Pancreas (tissue), 10 donors: Measurements from ENCODE around the gene TRPV4. TPM values are rescaled to one million over a fixed set of nuclear protein-coding genes. Genes with fewer than 3 reads are reported as not detected.

Experiments used
- ATAC-seq, 4 donors: fragments of 200-7000 bp; cut with Tn5 transposase; one replicate each; pipeline versions ENCODE4 v1.8.0 to v1.9.1; 2020; ENCODE audit warnings: mild to moderate bottlenecking in 4 of 4, moderate library complexity in 4 of 4
- DNase-seq, 6 donors: peaks; one replicate each; pipeline ENCODE4 v3.0.0-alpha.2; 2020
- FAIRE-seq: peaks from 2 replicates; lab custom pipeline; 2012; peaks lifted over from hg19 to GRCh38; lab: Jason Lieb, UNC
- H3K27ac ChIP-seq, 4 donors: fragments of 200-600 bp; sonication (generic); 1 replicate in 3 of 4; 2 replicates in 1 of 4; pipeline versions ENCODE4 v1.5.0 to v1.8.0; 2020
- H3K27me3 ChIP-seq, 4 donors: fragments of 200-600 bp; one replicate each; pipeline ENCODE4 v1.8.0; 2021
- H3K36me3 ChIP-seq, 3 donors: fragments of 200-600 bp; sonication (generic) in 1 of 3; one replicate each; pipeline versions ENCODE4 v1.5.0 to v1.8.0; 2020 to 2021
- H3K4me1 ChIP-seq, 3 donors: fragments of 200-600 bp; one replicate each; pipeline ENCODE4 v1.8.0; 2021
- H3K4me3 ChIP-seq, 4 donors: fragments of 200-600 bp; sonication (generic) in 2 of 4; one replicate each; pipeline versions ENCODE4 v1.5.0 to v1.8.0; 2020 to 2021
- H3K9me3 ChIP-seq, 4 donors: fragments of 200-600 bp; one replicate each; pipeline ENCODE4 v1.8.0; 2021
- WGBS, 2 donors: extraction: QIAGEN DNeasy Blood & Tissue Kit; methylation state at CpG; one replicate each; pipeline ENCODE4 v1.1.7; 2013; 5-methylcytosine and 5-hydroxymethylcytosine counted together
- intact Hi-C, 3 donors: fragments of 100-400 bp; cut with DNase I; formaldehyde crosslinking; loops; one replicate each; pipeline versions ENCODE4 v1.11.1 to v1.14.2; 2022
- polyA plus RNA-seq, 2 donors: library from polyadenylated mRNA; stranded (reverse); fragments of 200-250 nt; gene quantifications; one replicate each; pipeline ENCODE4 v1.2.3, GENCODE V29; 2013
- total RNA-seq, 6 donors: library from RNA; stranded (reverse); fragmentation: NEBNext Ultra II Directional in 4 of 6; extraction: Animal tissue kit (Norgen Biotek cat#: 25700) in 4 of 6; gene quantifications; one replicate each; pipeline versions ENCODE4 v1.2.1 to v1.2.4, GENCODE V29; 2021 to 2023
- TF ChIP-seq, protein P1 (sequence below), 4 donors: fragments of 200-600 bp; sonication (generic) in 3 of 4; IDR thresholded peaks; one replicate each; pipeline versions ENCODE4 v1.5.0 to v1.8.0; 2021; ENCODE audit warnings: antibody characterized with exemption in 4 of 4
- donor health status: healthy with polysubstance abuse.
- donor health status: DM: no; HTN: no; CAD: no; lungs with moderate emphysema.
- donor health status: DM: no; HTN: no; CAD: no.
- donor health status: control.
- donor health status: control.
- donor health status: Bipolar disorder and iron deficiency.
- donor health status: DM: yes; HTN: yes; CAD: no.
- donor health status: DM: no; HTN: no; CAD: no.
- donor health status: DM: no; HTN: no; CAD: no.
- donor health status: DM: yes; HTN: yes; CAD: no.

TRPV4 gene
- total and polyA plus RNA-seq, 8 donors = 1.9 to 4.9 (median 4.0) TPM

DNA sequence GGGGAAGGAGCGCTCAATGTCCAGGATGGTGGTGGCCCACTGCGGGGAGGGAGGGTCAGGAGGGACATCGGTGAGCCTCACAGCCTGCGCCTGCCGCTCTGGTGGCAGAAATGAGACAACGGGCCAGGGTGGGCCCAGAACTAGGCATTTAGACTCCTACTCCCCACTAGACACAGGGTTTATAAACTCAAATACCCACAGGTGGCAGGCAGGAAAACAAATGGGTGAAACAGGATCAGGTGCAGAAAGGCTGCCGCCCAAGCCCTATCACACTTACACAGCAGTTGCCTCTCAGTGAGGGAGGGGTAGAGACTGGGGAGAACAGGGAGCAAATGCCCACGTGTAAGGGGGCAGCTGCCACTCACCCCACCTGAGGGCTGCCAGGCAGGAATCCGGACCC lies 46.4 kb downstream of the TRPV4 start:
- Histone ChIP-seq H3K9me3 (no peaks in the 10 kb centered on the region), H3K27me3 (no peaks in the 10 kb centered on the region), H3K27ac (no peak overlapping the region), H3K4me3 (no peak overlapping the region), H3K4me1 (no peaks in the 10 kb centered on the region), H3K36me3 (no peaks in the 10 kb centered on the region)
- intact Hi-C loops = loop anchor here in 1 of 3 donors (10.0 kb wide), 1 partner anchor 272 kb away; no protein-coding TSS in a partner anchor
- no peak for FAIRE-seq
- no peak for DNase-seq
- WGBS, 2 donors = 89 to 93% methylated on average over 9 of the region's 9 CpGs
- no peak for ATAC-seq
- TF ChIP-seq, protein P1, sequence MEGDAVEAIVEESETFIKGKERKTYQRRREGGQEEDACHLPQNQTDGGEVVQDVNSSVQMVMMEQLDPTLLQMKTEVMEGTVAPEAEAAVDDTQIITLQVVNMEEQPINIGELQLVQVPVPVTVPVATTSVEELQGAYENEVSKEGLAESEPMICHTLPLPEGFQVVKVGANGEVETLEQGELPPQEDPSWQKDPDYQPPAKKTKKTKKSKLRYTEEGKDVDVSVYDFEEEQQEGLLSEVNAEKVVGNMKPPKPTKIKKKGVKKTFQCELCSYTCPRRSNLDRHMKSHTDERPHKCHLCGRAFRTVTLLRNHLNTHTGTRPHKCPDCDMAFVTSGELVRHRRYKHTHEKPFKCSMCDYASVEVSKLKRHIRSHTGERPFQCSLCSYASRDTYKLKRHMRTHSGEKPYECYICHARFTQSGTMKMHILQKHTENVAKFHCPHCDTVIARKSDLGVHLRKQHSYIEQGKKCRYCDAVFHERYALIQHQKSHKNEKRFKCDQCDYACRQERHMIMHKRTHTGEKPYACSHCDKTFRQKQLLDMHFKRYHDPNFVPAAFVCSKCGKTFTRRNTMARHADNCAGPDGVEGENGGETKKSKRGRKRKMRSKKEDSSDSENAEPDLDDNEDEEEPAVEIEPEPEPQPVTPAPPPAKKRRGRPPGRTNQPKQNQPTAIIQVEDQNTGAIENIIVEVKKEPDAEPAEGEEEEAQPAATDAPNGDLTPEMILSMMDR (IDR thresholded peaks at IDR 0.05) = no peak

DNA sequence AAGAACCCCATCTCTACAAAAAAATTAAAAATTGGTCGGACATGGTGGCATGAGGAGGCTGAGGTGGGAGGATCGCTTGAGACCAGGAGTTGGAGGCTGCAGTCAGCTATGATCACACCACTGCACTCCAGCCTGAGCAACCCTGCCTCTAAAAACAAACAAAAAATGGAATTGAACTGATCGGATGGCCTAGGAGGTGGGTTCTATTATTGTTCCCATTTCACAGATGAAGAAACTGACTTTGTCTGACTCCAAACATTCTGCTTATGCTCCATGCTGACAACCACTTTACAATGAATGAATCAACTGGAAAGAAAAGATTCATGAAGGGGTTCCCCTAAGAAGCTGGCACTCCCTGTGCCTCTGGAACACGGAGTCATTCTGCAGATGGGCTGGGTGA lies 47.3 kb downstream of the TRPV4 start:
- no peaks in the 10 kb centered on the region for H3K36me3 ChIP-seq
- H3K27ac ChIP-seq = no peak overlapping the region
- intact Hi-C loops = loop anchor here in 1 of 3 donors (10.0 kb wide), 1 partner anchor 271 kb away; no protein-coding TSS in a partner anchor
- no peaks in the 10 kb centered on the region for H3K27me3 ChIP-seq
- TF ChIP-seq, protein P1 (IDR thresholded peaks at IDR 0.05) = no peak
- no peaks in the 10 kb centered on the region for H3K4me1 ChIP-seq
- no peak for FAIRE-seq
- no peaks in the 10 kb centered on the region for H3K9me3 ChIP-seq
- H3K4me3 ChIP-seq = no peak overlapping the region
- no peak for ATAC-seq
- DNase-seq = no peak
- WGBS, 2 donors = 81 to 90% methylated on average over 4 of the region's 4 CpGs

DNA sequence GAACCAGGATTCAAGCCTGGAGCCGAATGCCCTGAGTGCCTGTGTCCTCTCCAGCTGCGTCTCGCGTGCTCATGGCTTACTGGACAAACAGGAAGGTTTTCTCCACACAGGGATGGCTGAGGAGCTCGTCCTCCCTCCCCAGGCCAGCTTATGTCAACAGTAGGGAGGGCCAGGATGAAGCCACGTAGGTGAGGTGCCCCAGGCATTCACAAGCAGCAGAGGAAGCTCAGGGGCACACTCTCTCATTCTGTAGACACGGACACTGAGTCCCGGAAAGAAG lies 49.3 kb downstream of the TRPV4 start:
- no peaks in the 10 kb centered on the region for H3K9me3 ChIP-seq
- no peak for DNase-seq
- H3K4me1 ChIP-seq = no peaks in the 10 kb centered on the region
- no peaks in the 10 kb centered on the region for H3K27me3 ChIP-seq
- H3K4me3 ChIP-seq = no peak overlapping the region
- intact Hi-C loops = loop anchor here in 1 of 3 donors (10.0 kb wide), 1 partner anchor 269 kb away; no protein-coding TSS in a partner anchor
- H3K27ac ChIP-seq = no peak overlapping the region
- H3K36me3 ChIP-seq = no peaks in the 10 kb centered on the region
- ATAC-seq = no peak
- WGBS, 2 donors = 84 to 89% methylated on average over 8 of the region's 8 CpGs
- no peak for FAIRE-seq
- TF ChIP-seq, protein P1 (IDR thresholded peaks at IDR 0.05) = no peak

DNA sequence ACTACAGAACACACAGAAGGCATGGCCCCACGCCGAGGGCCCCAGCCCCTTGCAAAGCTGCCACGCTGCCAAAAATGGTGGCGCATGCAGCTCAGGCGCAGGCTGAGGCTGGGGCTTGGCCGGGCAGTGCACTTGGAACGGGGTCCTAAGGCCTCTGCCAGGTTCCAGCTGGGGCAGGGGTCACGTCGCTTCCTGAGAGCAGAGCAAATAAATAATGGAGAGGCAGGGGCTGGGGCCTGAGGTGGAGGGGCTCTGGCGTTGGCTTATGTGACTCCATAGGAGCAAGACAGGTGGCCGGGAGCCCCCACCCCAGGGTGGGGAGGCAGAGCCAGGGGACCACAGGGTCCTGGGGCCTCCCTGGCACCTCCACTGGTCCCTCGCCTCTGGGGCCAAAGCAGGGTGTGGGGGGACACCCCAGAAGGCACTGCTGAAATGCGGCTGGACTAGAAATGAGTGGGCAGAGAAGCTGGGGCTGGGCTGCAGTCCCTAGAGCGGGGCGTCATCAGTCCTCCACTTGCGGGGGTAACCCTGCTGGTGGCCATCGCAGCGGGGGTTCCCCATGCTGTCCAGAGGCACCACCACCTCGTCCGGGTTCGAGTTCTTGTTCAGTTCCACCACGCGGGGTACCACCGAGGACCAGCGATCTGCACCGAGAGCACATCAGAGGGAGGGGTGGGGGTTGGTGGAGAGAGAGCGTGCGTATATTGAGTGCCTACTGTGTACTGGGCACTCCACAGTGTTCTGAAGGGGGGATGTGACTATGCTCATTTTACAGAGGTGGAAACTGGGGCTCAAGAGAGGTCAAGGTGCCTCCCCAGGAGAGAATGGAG lies 49.8 kb downstream of the TRPV4 start:
- Histone ChIP-seq H3K4me3 (no peak overlapping the region), H3K9me3 (no peaks in the 10 kb centered on the region), H3K27me3 (no peaks in the 10 kb centered on the region), H3K36me3 (no peaks in the 10 kb centered on the region), H3K4me1 (no peaks in the 10 kb centered on the region), H3K27ac (no peak overlapping the region)
- 88% methylated on average over 27 to 28 of the region's 28 CpGs for WGBS, 2 donors
- TF ChIP-seq, protein P1 (IDR thresholded peaks at IDR 0.05) = no peak
- DNase-seq = peak in 1 of 6 donors; percentile 59
- intact Hi-C loops = loop anchor here in 1 of 3 donors (10.0 kb wide), 1 partner anchor 269 kb away; no protein-coding TSS in a partner anchor
- no peak for ATAC-seq
- FAIRE-seq = no peak

DNA sequence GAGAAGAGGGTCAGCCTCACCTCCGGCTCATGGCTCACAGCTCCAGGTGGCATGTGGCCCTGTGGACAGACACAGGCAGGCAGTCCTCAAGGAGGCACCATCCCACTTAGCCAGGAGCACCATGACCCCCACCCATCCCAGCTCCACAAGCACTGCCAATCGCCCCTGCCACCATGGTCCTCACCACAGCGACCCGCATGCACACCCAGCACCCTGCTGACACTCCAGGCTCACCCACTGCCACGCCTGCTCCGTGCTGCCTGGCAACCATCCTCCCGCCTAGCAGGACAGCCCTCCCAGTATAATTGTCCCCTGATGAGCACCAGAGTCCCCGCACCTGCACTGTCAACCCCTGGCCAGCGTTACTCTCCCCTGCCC lies 50.9 kb downstream of the TRPV4 start:
- Histone ChIP-seq H3K4me3 (no peak overlapping the region), H3K36me3 (no peaks in the 10 kb centered on the region), H3K27me3 (no peaks in the 10 kb centered on the region), H3K27ac (no peak overlapping the region), H3K9me3 (no peaks in the 10 kb centered on the region), H3K4me1 (no peaks in the 10 kb centered on the region)
- FAIRE-seq (no peak), DNase-seq (no peak), ATAC-seq (no peak)
- intact Hi-C loops = loop anchor here in 1 of 3 donors (10.0 kb wide), 1 partner anchor 268 kb away; no protein-coding TSS in a partner anchor
- TF ChIP-seq, protein P1 (IDR thresholded peaks at IDR 0.05) = no peak
- WGBS, 2 donors = 90% methylated on average over 9 of the region's 9 CpGs
